Activated naive CD4-positive, alpha-beta T cell treated with anti-CD3 and anti-CD28 coated beads for 36 hours (primary cell): ENCODE measurements around the gene NDUFB8. TPM values are rescaled to one million over a fixed set of nuclear protein-coding genes. Genes with fewer than 3 reads are reported as not detected.
"Not testable (repeated sequence)": the region's sequence is repeated elsewhere in the genome, so short reads cannot be mapped to it uniquely, and the experiment has no call there.

Experiments
- CTCF ChIA-PET: fragments of 350-600 bp; sonication (Branson Sonifier 250); formaldehyde crosslinking; loops from one replicate; lab custom pipeline; 2021; ENCODE audit warnings: antibody characterized with exemption; lab: Charles Lee
- DNase-seq: peaks from one replicate; pipeline ENCODE4 v3.0.0-alpha.2; 2020
- H3K27ac Mint-ChIP-seq: one replicate; pipeline ENCODE4 v1.8.0; 2021; ENCODE audit warnings: mild to moderate bottlenecking, mixed read lengths
- H3K27me3 Mint-ChIP-seq: one replicate; pipeline ENCODE4 v1.8.0; 2021; ENCODE audit warnings: low read depth, mixed read lengths
- H3K36me3 Mint-ChIP-seq: one replicate; pipeline ENCODE4 v1.8.0; 2021; ENCODE audit warnings: low read depth, mixed read lengths
- H3K4me1 Mint-ChIP-seq: one replicate; pipeline ENCODE4 v1.8.0; 2021; ENCODE audit warnings: low read depth, mixed read lengths
- H3K4me3 Mint-ChIP-seq: one replicate; pipeline ENCODE4 v1.8.0; 2021; ENCODE audit warnings: mild to moderate bottlenecking, moderate library complexity, mixed read lengths
- H3K9me3 Mint-ChIP-seq: one replicate; pipeline ENCODE4 v1.8.0; 2021; ENCODE audit warnings: mixed read lengths
- intact Hi-C: fragments of 100-400 bp; cut with micrococcal nuclease; formaldehyde crosslinking; loops from one replicate; pipeline ENCODE4 v1.15.1; 2023
- total RNA-seq, 2 experiments: library from RNA; stranded (reverse); gene quantifications; one replicate each; pipeline ENCODE4 v1.2.3, GENCODE V29; 2021

Gene NDUFB8
- total RNA-seq, result 100 to 1,000 TPM; 427 to 442 TPM

DNA sequence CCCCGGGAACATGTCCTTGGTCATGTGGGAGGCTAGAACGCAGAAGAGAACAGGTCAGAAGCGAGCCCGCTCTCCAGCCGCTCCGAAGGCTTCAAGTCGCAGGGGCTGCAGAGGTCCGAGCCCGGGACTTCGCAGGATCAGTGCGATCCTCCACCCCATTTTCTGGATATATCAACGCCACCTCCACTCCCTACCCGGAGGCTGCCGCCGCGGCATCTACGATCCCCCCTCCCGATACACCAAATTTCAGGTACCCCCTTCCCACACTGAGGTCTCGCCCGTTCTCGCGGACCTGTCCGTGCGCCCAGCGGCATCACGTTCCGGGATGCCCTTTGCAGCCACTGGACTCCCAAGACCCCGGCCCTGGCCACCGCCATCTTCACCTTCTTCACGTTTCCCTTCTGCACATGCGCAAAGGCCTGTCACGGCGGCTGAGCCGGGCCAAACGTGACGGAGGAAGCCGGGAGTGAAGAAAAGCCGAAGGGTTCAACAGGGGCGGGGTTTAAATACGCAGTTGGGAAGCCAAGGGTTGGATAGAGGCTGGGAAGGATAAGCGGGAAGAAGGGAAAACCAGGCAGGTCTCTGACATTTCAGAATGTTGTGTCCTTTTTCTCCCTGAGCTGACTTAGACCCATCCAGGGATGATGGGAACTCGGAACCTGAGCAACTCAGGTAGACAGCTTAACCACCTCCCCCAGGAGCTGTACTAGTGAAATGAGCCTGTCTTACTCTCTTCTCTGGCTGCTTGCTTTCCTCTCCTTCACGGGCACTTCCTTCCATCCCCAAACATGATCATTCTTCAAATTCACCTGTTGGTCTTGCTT, at the start of gene NDUFB8:
TSS of gene NDUFB8 (minus strand) at position 397 of the 824 bp plus-strand sequence. CDS start at position 377, 20 bp downstream.
- Mint-ChIP-seq H3K9me3 (no peaks in the 10 kb centered on the region), H3K36me3 (peaks cover 31% of the 10 kb centered on the region), H3K27ac (peak within 1 kb of the TSS; percentile 95), H3K27me3 (no peaks in the 10 kb centered on the region), H3K4me1 (peaks cover 37% of the 10 kb centered on the region), H3K4me3 (peak within 1 kb of the TSS; percentile 100)
- peak; percentile 95 for DNase-seq
- CTCF ChIA-PET, result interaction anchor here (1.3 to 3.1 kb wide), 3 partner anchors 9 to 11 kb away, joined by 3 to 32 read pairs (median 7); no protein-coding TSS in a partner anchor
- intact Hi-C loops, result loop anchor here (2.0 kb wide), 1 partner anchor 157 kb away; no protein-coding TSS in a partner anchor

GRCh38 chr10:100576282-100576635, 46.6 kb upstream of the NDUFB8 start:
- Mint-ChIP-seq H3K36me3 (no peaks in the 10 kb centered on the region), H3K4me3 (no peak overlapping the region), H3K27ac (no peak overlapping the region), H3K9me3 (no peaks in the 10 kb centered on the region), H3K27me3 (peaks cover 13% of the 10 kb centered on the region), H3K4me1 (no peaks in the 10 kb centered on the region)
- CTCF ChIA-PET, result interaction anchor here (0.6 to 1.3 kb wide), 2 partner anchors 168 to 196 kb away, joined by 3 to 4 read pairs; no protein-coding TSS in a partner anchor
- intact Hi-C loops, result no loop called here
- DNase-seq, result no peak

DNA sequence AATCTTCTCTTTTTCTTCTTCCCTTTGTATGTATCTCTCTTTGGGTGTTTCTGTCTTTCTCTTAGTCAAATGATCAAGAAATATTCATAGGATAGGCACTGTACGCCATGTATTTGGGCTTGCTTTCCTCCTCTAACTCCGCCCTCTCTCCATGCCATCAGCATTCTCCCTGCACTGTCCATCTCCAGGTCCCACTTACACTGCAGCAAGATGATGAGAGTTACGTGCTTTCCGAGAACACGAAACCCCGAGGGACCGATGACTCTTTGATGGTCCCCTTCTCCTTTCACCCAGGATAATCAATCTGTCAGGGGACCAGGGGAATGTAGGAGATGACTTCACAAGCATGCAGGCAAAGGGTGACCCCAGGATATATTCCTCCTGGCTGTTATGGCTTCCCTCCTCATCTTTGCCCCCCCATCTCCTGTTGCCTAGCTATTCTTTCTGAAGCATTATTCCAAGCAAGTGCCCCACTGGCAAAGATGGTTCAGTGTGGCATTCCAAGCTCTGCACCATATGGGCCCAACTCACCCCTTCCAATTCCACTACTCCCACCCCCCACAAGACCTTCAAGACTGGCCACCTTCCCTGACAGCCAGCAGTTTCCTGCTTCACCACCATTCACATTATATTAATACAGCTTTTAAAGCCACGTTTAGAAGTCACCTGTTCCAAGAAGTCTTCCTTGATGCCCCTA, 46.1 kb upstream of the NDUFB8 start:
- Mint-ChIP-seq H3K36me3 (no peaks in the 10 kb centered on the region), H3K27ac (no peak overlapping the region)
- CTCF ChIA-PET, result interaction anchor here (0.6 to 1.3 kb wide), 3 partner anchors 168 to 313 kb away, joined by 3 to 4 read pairs (median 3); no protein-coding TSS in a partner anchor

DNA sequence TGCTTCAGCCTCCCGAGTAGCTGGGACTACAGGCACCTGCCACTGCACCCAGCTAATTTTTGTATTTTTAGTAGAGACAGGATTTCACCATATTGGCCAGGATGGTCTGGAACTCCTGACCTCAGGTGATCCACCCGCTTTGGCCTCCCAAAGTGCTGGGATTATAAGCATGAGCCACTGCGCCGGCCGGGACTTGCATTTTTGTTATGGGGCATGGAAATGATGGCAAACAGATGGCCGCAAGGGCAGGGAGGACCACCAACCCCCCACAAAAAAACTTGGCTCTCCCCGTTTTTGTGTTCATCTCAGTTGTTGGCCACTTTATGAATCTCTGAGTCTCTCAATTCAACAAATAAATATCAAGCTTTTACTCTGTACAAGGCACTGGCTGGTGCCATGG, 45.5 kb upstream of the NDUFB8 start:
- CTCF ChIA-PET, result interaction anchor here (1.0 to 2.3 kb wide), 3 partner anchors 13 to 314 kb away, joined by 3 to 6 read pairs (median 4); no protein-coding TSS in a partner anchor
- H3K4me1 Mint-ChIP-seq, intact Hi-C loops, H3K36me3 Mint-ChIP-seq, H3K27ac Mint-ChIP-seq, DNase-seq, H3K9me3 Mint-ChIP-seq, H3K4me3 Mint-ChIP-seq: not testable (repeated sequence)
- H3K27me3 Mint-ChIP-seq, result peaks cover 13% of the 10 kb centered on the region

More for the DNA sequence above, 46.1 kb upstream of the NDUFB8 start:
- no peaks in the 10 kb centered on the region for H3K4me1 Mint-ChIP-seq
- H3K9me3 Mint-ChIP-seq, result no peaks in the 10 kb centered on the region
- DNase-seq, result no peak
- H3K27me3 Mint-ChIP-seq, result peaks cover 13% of the 10 kb centered on the region
- no peak overlapping the region for H3K4me3 Mint-ChIP-seq
- intact Hi-C loops, result no loop called here

DNA sequence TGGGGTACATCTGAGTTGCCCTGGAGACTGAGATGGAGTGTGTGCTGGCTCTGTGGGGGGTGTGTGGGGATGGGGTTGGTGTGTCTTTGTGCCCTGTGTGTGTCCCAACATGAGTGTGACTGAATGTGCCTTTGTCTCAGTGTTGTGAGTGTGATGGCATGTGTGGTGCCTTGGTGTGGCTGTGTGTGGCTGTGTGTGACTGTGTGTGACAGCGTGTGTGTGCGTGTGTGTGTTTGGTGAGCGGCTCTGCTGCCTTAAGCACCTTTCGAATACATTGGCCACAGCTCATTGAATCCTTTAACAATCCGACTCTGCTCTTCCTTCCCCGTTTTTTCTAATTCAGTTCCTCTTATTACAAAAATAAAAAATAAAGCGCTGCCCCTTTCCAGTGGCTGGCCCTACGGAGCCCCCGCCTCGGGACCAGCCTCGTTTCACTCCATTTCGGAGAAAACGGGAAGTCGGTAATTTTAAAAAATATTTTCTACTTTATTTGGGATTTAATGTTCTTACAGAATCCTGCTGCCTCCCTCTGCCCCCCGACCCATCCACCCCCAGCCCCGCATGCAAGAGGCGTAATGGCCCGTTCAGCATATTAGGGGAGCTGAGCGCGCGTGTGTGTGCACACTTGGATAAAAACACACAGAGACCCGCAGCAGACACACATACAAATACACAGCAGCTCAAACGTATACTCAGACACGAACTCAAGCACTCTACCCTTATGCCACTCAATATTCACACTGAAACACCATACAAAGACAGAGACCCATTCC, 41.6 kb upstream of the NDUFB8 start:
- DNase-seq, result no peak
- Mint-ChIP-seq H3K4me3 (no peak overlapping the region), H3K36me3 (no peaks in the 10 kb centered on the region), H3K27me3 (peaks cover 7% of the 10 kb centered on the region), H3K4me1 (no peaks in the 10 kb centered on the region), H3K9me3 (no peaks in the 10 kb centered on the region), H3K27ac (no peak overlapping the region)
- CTCF ChIA-PET, result interaction anchor here (1.0 kb wide), 1 partner anchor 9 kb away, joined by 4 read pairs; no protein-coding TSS in a partner anchor
- intact Hi-C loops, result no loop called here

DNA sequence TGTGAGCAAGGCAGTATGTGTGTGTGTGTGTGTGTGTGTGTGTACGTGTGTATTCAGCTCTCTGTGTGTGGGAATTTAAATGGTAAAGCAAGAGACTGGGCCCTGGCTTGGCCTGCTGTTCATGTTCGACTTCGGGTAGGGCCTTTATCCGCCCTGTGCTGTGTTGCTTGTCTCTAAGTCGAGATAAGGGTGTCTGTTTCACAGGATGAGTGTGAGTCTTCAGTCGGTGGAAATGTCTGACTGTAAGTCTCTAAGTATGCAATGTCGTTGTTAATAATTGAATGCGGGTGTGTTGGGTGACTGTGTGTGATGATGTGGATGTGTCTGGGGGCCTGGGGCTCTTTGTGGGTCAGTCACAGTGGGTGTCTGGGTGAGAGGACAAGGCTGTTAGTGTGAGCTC, 40.8 kb upstream of the NDUFB8 start:
- DNase-seq, result no peak
- CTCF ChIA-PET, result interaction anchor here (0.6 to 1.5 kb wide), 3 partner anchors 8 to 444 kb away, joined by 3 to 4 read pairs (median 4); no protein-coding TSS in a partner anchor
- Mint-ChIP-seq H3K27ac (no peak overlapping the region), H3K4me1 (no peaks in the 10 kb centered on the region), H3K4me3 (no peak overlapping the region), H3K27me3 (peaks cover 6% of the 10 kb centered on the region), H3K9me3 (no peaks in the 10 kb centered on the region), H3K36me3 (no peaks in the 10 kb centered on the region)
- intact Hi-C loops, result no loop called here

GRCh38 chr10:100569687-100570481, 40.2 kb upstream of the NDUFB8 start:
- CTCF ChIA-PET, result interaction anchor here (0.6 to 1.9 kb wide), 4 partner anchors 9 to 445 kb away, joined by 3 to 9 read pairs (median 4); no protein-coding TSS in a partner anchor
- Mint-ChIP-seq H3K36me3 (no peaks in the 10 kb centered on the region), H3K27me3 (peaks cover 8% of the 10 kb centered on the region), H3K4me1 (no peaks in the 10 kb centered on the region), H3K9me3 (no peaks in the 10 kb centered on the region), H3K4me3 (no peak overlapping the region), H3K27ac (no peak overlapping the region)
- no peak for DNase-seq
- intact Hi-C loops, result no loop called here

- H3K4me3 Mint-ChIP-seq, result no peak overlapping the region
- H3K4me1 Mint-ChIP-seq, result no peaks in the 10 kb centered on the region
- H3K36me3 Mint-ChIP-seq, result no peaks in the 10 kb centered on the region
- no peak for DNase-seq
- intact Hi-C loops, result no loop called here
- CTCF ChIA-PET, result interaction anchor here (0.7 to 1.9 kb wide), 2 partner anchors 8 to 175 kb away, joined by 3 to 9 read pairs; no protein-coding TSS in a partner anchor
- no peaks in the 10 kb centered on the region for H3K9me3 Mint-ChIP-seq
- peaks cover 13% of the 10 kb centered on the region for H3K27me3 Mint-ChIP-seq
- H3K27ac Mint-ChIP-seq, result no peak overlapping the region
Measured at GRCh38 chr10:100568912-100569311, 39.2 kb upstream of the NDUFB8 start.

GRCh38 chr10:100567826-100568225, 38.2 kb upstream of the NDUFB8 start:
- Mint-ChIP-seq H3K36me3 (peaks cover 3% of the 10 kb centered on the region), H3K27me3 (peaks cover 20% of the 10 kb centered on the region), H3K27ac (no peak overlapping the region), H3K4me3 (no peak overlapping the region), H3K9me3 (no peaks in the 10 kb centered on the region), H3K4me1 (peaks cover 3% of the 10 kb centered on the region)
- intact Hi-C loops, result no loop called here
- CTCF ChIA-PET, result interaction anchor here (1.1 kb wide), 1 partner anchor 161 kb away, joined by 5 read pairs; no protein-coding TSS in a partner anchor
- no peak for DNase-seq

DNA sequence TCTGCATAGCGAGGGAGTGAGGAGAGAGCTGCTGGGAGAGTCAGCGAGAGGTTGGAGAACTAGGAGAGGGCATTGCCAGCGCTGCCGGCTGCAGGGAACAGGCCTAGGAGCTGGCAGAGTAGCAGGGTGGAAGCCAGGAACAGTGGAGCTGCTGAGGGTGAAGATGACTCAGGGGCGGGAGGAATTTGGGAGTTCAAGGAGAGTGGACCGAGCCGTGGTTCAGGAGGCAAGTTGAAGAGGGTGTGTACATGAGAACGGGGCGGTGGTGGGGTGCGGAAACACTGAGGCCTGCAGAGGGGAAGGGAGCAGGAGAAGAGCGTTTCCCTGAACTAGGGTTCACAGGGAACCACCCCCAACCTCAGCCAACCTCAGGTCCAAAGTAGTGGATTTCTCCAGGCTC, 37.6 kb upstream of the NDUFB8 start:
- Mint-ChIP-seq H3K36me3 (peaks cover 3% of the 10 kb centered on the region), H3K27ac (no peak overlapping the region), H3K4me3 (no peak overlapping the region), H3K9me3 (no peaks in the 10 kb centered on the region), H3K4me1 (peaks cover 5% of the 10 kb centered on the region), H3K27me3 (peaks cover 20% of the 10 kb centered on the region)
- CTCF ChIA-PET, result no interaction called here
- no peak for DNase-seq
- intact Hi-C loops, result no loop called here

GRCh38 chr10:100566561-100566960, 36.9 kb upstream of the NDUFB8 start:
- H3K27ac Mint-ChIP-seq, result no peak overlapping the region
- intact Hi-C loops, result no loop called here
- no peak overlapping the region for H3K4me3 Mint-ChIP-seq
- peaks cover 20% of the 10 kb centered on the region for H3K27me3 Mint-ChIP-seq
- H3K4me1 Mint-ChIP-seq, result peaks cover 9% of the 10 kb centered on the region
- H3K36me3 Mint-ChIP-seq, result peaks cover 3% of the 10 kb centered on the region
- CTCF ChIA-PET, result interaction anchor here (0.7 kb wide), 1 partner anchor 384 kb away, joined by 3 read pairs; no protein-coding TSS in a partner anchor
- no peak for DNase-seq
- no peaks in the 10 kb centered on the region for H3K9me3 Mint-ChIP-seq
